HepG2 (cell line): Measurements from ENCODE around the gene CAMK1. TPM values are rescaled to one million over a fixed set of nuclear protein-coding genes. Genes with fewer than 3 reads are reported as not detected.

Experiments
- ATAC-seq: fragments of 200-7000 bp; cut with Tn5 transposase; 3 replicates; pipeline ENCODE4 v1.9.1; 2020; ENCODE audit warnings: mild to moderate bottlenecking, moderate library complexity
- BruUV-seq: library from RNA; stranded (reverse); fragments of 400-500 nt; replicated peaks from 2 replicates; lab custom pipeline; 2021; lab: Mats Ljungman, UMichigan
- CTCF ChIA-PET: fragments of 300-600 bp; formaldehyde crosslinking; extraction: SDS; loops from one replicate; lab custom pipeline; 2021; ENCODE audit warnings: low total read pairs, inconsistent platforms, low intra/inter-chr PET ratio; lab: Yijun Ruan, JAX
- POLR2A ChIA-PET: fragments of 350-600 bp; sonication (Branson Sonifier 250); formaldehyde crosslinking; loops from one replicate; lab custom pipeline; 2020; ENCODE audit warnings: antibody characterized with exemption, inconsistent platforms; lab: Yijun Ruan, JAX
- DNase-seq: peaks from one replicate; pipeline ENCODE4 v3.0.0-alpha.2; 2015; ENCODE audit warnings: low spot score
- FAIRE-seq: peaks from 3 replicates; lab custom pipeline; 2011; peaks lifted over from hg19 to GRCh38; lab: Jason Lieb, UNC
- H2AFZ ChIP-seq: one replicate; pipeline ENCODE4 v1.6.1; 2011; ENCODE audit warnings: low read length, inconsistent platforms
- H3K27ac ChIP-seq: fragments of 300-600 bp; 3 replicates; pipeline ENCODE4 v1.8.0; 2011; ENCODE audit warnings: mixed run types, mild to moderate bottlenecking, mixed read lengths, low read length, inconsistent platforms; ENCODE audit not compliant: insufficient read depth; ENCODE audit errors: extremely low read length
- H3K27me3 ChIP-seq, 2 experiments: fragments of 200-600 bp in 1 of 2; 2 replicates in 1 of 2; 3 replicates in 1 of 2; pipeline versions ENCODE4 v1.6.0 to v1.8.0; 2011; ENCODE audit warnings: low read length in 2 of 2, mild to moderate bottlenecking in 2 of 2, moderate library complexity in 2 of 2, inconsistent platforms in 1 of 2; ENCODE audit not compliant: insufficient read depth in 2 of 2, control insufficient read depth in 1 of 2
- H3K36me3 ChIP-seq, 2 experiments: fragments of 200-600 bp in 1 of 2; replicated peaks in 1 of 2; 2 replicates in 1 of 2; 3 replicates in 1 of 2; pipeline versions ENCODE4 v1.5.1 to v1.8.0; 2011; ENCODE audit warnings: low read length in 2 of 2, inconsistent platforms in 1 of 2; ENCODE audit not compliant: insufficient read depth in 2 of 2, control insufficient read depth in 1 of 2
- H3K4me1 ChIP-seq: 2 replicates; pipeline ENCODE4 v1.5.1; 2012; ENCODE audit warnings: low read length, inconsistent platforms; ENCODE audit not compliant: insufficient read depth
- H3K4me2 ChIP-seq: 2 replicates; pipeline ENCODE4 v1.6.0; 2011; ENCODE audit warnings: low read depth, low read length, inconsistent platforms
- H3K4me3 ChIP-seq, 3 experiments: fragments of 200-600 bp in 1 of 3; sonication (generic), shearing (Covaris generic) in 1 of 3; replicated peaks in 1 of 3; 2 replicates each; pipeline ENCODE4 v1.5.1; 2011 to 2016; ENCODE audit warnings: low read length in 3 of 3, inconsistent platforms in 2 of 3, low read depth in 2 of 3, mild to moderate bottlenecking in 2 of 3, control low read depth in 1 of 3, mixed read lengths in 1 of 3; ENCODE audit not compliant: insufficient read depth in 1 of 3
- H3K79me2 ChIP-seq: one replicate; pipeline ENCODE4 v1.6.1; 2011; ENCODE audit warnings: low read length, inconsistent platforms; ENCODE audit not compliant: insufficient read depth
- H3K9ac ChIP-seq: 2 replicates; pipeline ENCODE4 v1.6.0; 2011; ENCODE audit warnings: mild to moderate bottlenecking, low read depth, low read length, inconsistent platforms; ENCODE audit not compliant: insufficient read depth
- H3K9me3 ChIP-seq: 2 replicates; pipeline ENCODE4 v1.5.1; 2012; ENCODE audit warnings: mild to moderate bottlenecking, low read length
- H4K20me1 ChIP-seq: 2 replicates; pipeline ENCODE4 v1.6.0; 2011; ENCODE audit warnings: inconsistent platforms, mild to moderate bottlenecking, low read length, moderate library complexity; ENCODE audit not compliant: insufficient read depth
- BORCS8-MEF2B ChIP-seq: sonication (generic); formaldehyde crosslinking; IDR thresholded peaks from 2 replicates; pipeline ENCODE4 v1.8.0; 2022; ENCODE audit warnings: mild to moderate bottlenecking, missing genetic modification reagents
- CENPT ChIP-seq: sonication (generic); formaldehyde crosslinking; IDR thresholded peaks from 2 replicates; pipeline ENCODE4 v1.8.0; 2022; ENCODE audit warnings: low read depth, mild to moderate bottlenecking, moderate library complexity, missing genetic modification reagents
- FOSL1 ChIP-seq: sonication (generic); formaldehyde crosslinking; IDR thresholded peaks from 2 replicates; pipeline ENCODE4 v1.9.0; 2021; ENCODE audit warnings: missing genetic modification reagents, borderline replicate concordance
- KDM1A ChIP-seq: IDR thresholded peaks from 2 replicates; pipeline ENCODE4 v1.6.1; 2016; ENCODE audit warnings: missing compliant biosample characterization
- SNAPC4 ChIP-seq: sonication (generic); formaldehyde crosslinking; IDR thresholded peaks from 2 replicates; pipeline ENCODE4 v1.4.0; 2020; ENCODE audit warnings: mild to moderate bottlenecking, missing genetic modification reagents
- TSC22D2 ChIP-seq: sonication (generic); formaldehyde crosslinking; IDR thresholded peaks from 2 replicates; pipeline ENCODE4 v1.5.1; 2020; ENCODE audit warnings: missing genetic modification reagents, mild to moderate bottlenecking, borderline replicate concordance
- ZFX ChIP-seq: sonication (generic); formaldehyde crosslinking; IDR thresholded peaks from 2 replicates; pipeline ENCODE4 v1.4.0; 2020; ENCODE audit warnings: mild to moderate bottlenecking, low read depth, missing genetic modification reagents, moderate library complexity
- ZNF703 ChIP-seq: sonication (generic); formaldehyde crosslinking; IDR thresholded peaks from 2 replicates; pipeline ENCODE4 v1.5.1; 2020; ENCODE audit warnings: missing genetic modification reagents, mild to moderate bottlenecking, moderate library complexity, borderline replicate concordance
- WGBS: methylation state at CpG from one replicate; pipeline ENCODE4 v1.1.6; 2017; ENCODE audit warnings: low lambda C conversion rate; 5-methylcytosine and 5-hydroxymethylcytosine counted together
- in situ Hi-C: cut with HindIII; loops from 2 replicates; pipeline ENCODE4 v1.10.0; 2017; ENCODE audit warnings: low pct_unique_long_range_greater_than_20kb; ENCODE audit not compliant: extremely low pct_ligation_motif_present
- intact Hi-C: fragments of 100-400 bp; cut with micrococcal nuclease; formaldehyde crosslinking; loops from one replicate; pipeline ENCODE4 v1.10.0; 2022; ENCODE audit not compliant: unreplicated experiment
- polyA plus RNA-seq, 8 experiments: library from polyadenylated mRNA; depleted of rRNA in 3 of 8; stranded (reverse) in 7 of 8; unstranded in 1 of 8; fragments of >200 nt; fragmentation: Illumina TruSeq in 4 of 8; extraction: Trizol in 4 of 8; gene quantifications; 2 replicates each; pipeline versions ENCODE4 v1.2.1 to v1.2.3, GENCODE V29; 2011 to 2016; ENCODE audit warnings: low read depth in 4 of 8, missing spikeins in 1 of 8, mixed read lengths in 1 of 8; ENCODE audit not compliant: insufficient read depth in 1 of 8
- total RNA-seq, 5 experiments: library from RNA; depleted of rRNA; stranded (reverse); fragments of >200 nt; fragmentation: Illumina TruSeq; extraction: Trizol; gene quantifications; 2 replicates each; pipeline ENCODE4 v1.2.3, GENCODE V29; 2016; ENCODE audit warnings: low read depth in 1 of 5

Gene CAMK1
- total and polyA plus RNA-seq, 2 of the 13 experiments (the other 11 are each of a cell fraction or from before 2014, with no cell fraction given), result 26.4 to 53.3 TPM

- Histone ChIP-seq H3K79me2 (no peaks in the 10 kb centered on the region), H3K27ac (no peak overlapping the region), H3K4me3 (no peak overlapping the region), H3K4me1 (peaks cover 15% of the 10 kb centered on the region), H2AFZ (no peak overlapping the region), H3K36me3 (no peaks in the 10 kb centered on the region), H3K9me3 (no peaks in the 10 kb centered on the region), H3K9ac (no peak overlapping the region), H4K20me1 (no peaks in the 10 kb centered on the region), H3K27me3 (peaks cover 0 to 10% of the 10 kb centered on the region in 2 experiments; a peak in 2 of 5 replicates), H3K4me2 (no peak overlapping the region)
- TF ChIP-seq KDM1A (CRISPR knock-in tag) (no peak), FOSL1 (CRISPR knock-in tag) (no peak), ZNF703 (CRISPR knock-in tag) (no peak), SNAPC4 (CRISPR knock-in tag) (no peak), CENPT (no peak), ZFX (no peak), BORCS8-MEF2B (no peak), TSC22D2 (CRISPR knock-in tag) (no peak)
- WGBS, result 11% methylated on average over 1 of the region's 4 CpGs
- ATAC-seq (no peak), FAIRE-seq (no peak), DNase-seq (no peak)
- intact Hi-C loops, result loop anchor here (2.0 kb wide), 1 partner anchor 223 kb away; no protein-coding TSS in a partner anchor
- BruUV-seq, result no TSS peak
- in situ Hi-C loops, result loop anchor here (5.0 kb wide), 1 partner anchor 224 kb away; no protein-coding TSS in a partner anchor
- CTCF ChIA-PET, result interaction anchor here (1.2 to 1.9 kb wide), 2 partner anchors 10 to 223 kb away, joined by 5 to 8 read pairs; no protein-coding TSS in a partner anchor
- POLR2A ChIA-PET, result no interaction called here
Measured at GRCh38 chr3:9725775-9726515, 43.8 kb downstream of the CAMK1 start.
